D721Med (cell line): ENCODE data around the gene LZIC.
"Not testable (repeated sequence)": the region's sequence is repeated elsewhere in the genome, so short reads cannot be mapped to it uniquely, and the experiment has no call there.

Experiments
- DNase-seq: peaks from one replicate; pipeline ENCODE4 v3.0.0; 2011; ENCODE audit warnings: low spot score; ENCODE audit not compliant: insufficient read length
- FAIRE-seq: peaks from 2 replicates; lab custom pipeline; 2011; peaks lifted over from hg19 to GRCh38; lab: Jason Lieb, UNC
- CTCF ChIP-seq: IDR thresholded peaks from 2 replicates; pipeline ENCODE4 v1.5.1; 2012; ENCODE audit warnings: mild to moderate bottlenecking, control low read depth; ENCODE audit not compliant: insufficient read depth; ENCODE audit errors: missing control alignments

The LZIC gene

GRCh38 chr1:9927259-9927658 is 15.9 kb downstream of the LZIC start:
- TF ChIP-seq CTCF, result no peak
- no peak for FAIRE-seq

GRCh38 chr1:9922342-9922741 is 20.8 kb downstream of the LZIC start:
- FAIRE-seq, result no peak
- DNase-seq, result no peak
- no peak for TF ChIP-seq CTCF

More at GRCh38 chr1:9927259-9927658, 15.9 kb downstream of the LZIC start:
- no peak for DNase-seq

- DNase-seq (no peak), FAIRE-seq (no peak)
- no peak for TF ChIP-seq CTCF
Observed at GRCh38 chr1:9920606-9921005, 22.6 kb downstream of the LZIC start.

- no peak for TF ChIP-seq CTCF
- FAIRE-seq, result no peak
- DNase-seq, result no peak
Observed at GRCh38 chr1:9917901-9918300, 25.3 kb downstream of the LZIC start.

GRCh38 chr1:9917495-9917894 is 25.7 kb downstream of the LZIC start:
- not testable (repeated sequence) for FAIRE-seq, DNase-seq

GRCh38 chr1:9916452-9916851 is 26.7 kb downstream of the LZIC start:
- TF ChIP-seq CTCF, result no peak
- DNase-seq (no peak), FAIRE-seq (no peak)

GRCh38 chr1:9914610-9914937 is 28.6 kb downstream of the LZIC start:
- DNase-seq (no peak), FAIRE-seq (no peak)
- TF ChIP-seq CTCF, result no peak

GRCh38 chr1:9912264-9912936 is 30.8 kb downstream of the LZIC start:
- DNase-seq, result no peak
- no peak for TF ChIP-seq CTCF
- FAIRE-seq, result no peak
